ENCODE data around the gene ZSCAN31.
"Not testable (repeated sequence)": the region's sequence is repeated elsewhere in the genome, so short reads cannot be mapped to it uniquely, and the experiment has no call there.

- TF ChIP-seq, protein P1, sequence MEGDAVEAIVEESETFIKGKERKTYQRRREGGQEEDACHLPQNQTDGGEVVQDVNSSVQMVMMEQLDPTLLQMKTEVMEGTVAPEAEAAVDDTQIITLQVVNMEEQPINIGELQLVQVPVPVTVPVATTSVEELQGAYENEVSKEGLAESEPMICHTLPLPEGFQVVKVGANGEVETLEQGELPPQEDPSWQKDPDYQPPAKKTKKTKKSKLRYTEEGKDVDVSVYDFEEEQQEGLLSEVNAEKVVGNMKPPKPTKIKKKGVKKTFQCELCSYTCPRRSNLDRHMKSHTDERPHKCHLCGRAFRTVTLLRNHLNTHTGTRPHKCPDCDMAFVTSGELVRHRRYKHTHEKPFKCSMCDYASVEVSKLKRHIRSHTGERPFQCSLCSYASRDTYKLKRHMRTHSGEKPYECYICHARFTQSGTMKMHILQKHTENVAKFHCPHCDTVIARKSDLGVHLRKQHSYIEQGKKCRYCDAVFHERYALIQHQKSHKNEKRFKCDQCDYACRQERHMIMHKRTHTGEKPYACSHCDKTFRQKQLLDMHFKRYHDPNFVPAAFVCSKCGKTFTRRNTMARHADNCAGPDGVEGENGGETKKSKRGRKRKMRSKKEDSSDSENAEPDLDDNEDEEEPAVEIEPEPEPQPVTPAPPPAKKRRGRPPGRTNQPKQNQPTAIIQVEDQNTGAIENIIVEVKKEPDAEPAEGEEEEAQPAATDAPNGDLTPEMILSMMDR (IDR thresholded peaks at IDR 0.05; ENCODE audit: insufficient read depth, low read depth, low read length) = not testable (repeated sequence)
- not testable (repeated sequence) for TF ChIP-seq EZH2 (IDR thresholded peaks at IDR 0.05; ENCODE audit: insufficient read depth, low read length)
These were observed 23.6 kb upstream of the ZSCAN31 start for GRCh38 chr6:28359562-28359961.

Measured in astrocyte (in vitro differentiated cells and primary cell).